H9 (cell line): ENCODE measurements around the gene HK3. TPM values are rescaled to one million over a fixed set of nuclear protein-coding genes. Genes with fewer than 3 reads are reported as not detected.

ENCODE experiments used
- DNase-seq: peaks from one replicate; pipeline ENCODE4 v3.0.0-alpha.2; 2017
- H2AFZ ChIP-seq: one replicate; pipeline ENCODE4 v1.6.1; 2013; ENCODE audit warnings: mild to moderate bottlenecking, low read length, control low read depth, moderate library complexity
- H2AK5ac ChIP-seq: 2 replicates; pipeline ENCODE4 v1.6.1; 2013; ENCODE audit warnings: low read length, control low read depth, mixed read lengths; ENCODE audit not compliant: insufficient read length
- H2BK120ac ChIP-seq: one replicate; pipeline ENCODE4 v1.6.1; 2013; ENCODE audit warnings: low read depth, mild to moderate bottlenecking, low read length, control low read depth, inconsistent platforms; ENCODE audit not compliant: poor library complexity, severe bottlenecking
- H2BK12ac ChIP-seq: 2 replicates; pipeline ENCODE4 v1.6.1; 2013; ENCODE audit warnings: low read length, control low read depth, mixed read lengths, low read depth; ENCODE audit not compliant: insufficient read length
- H2BK15ac ChIP-seq: 2 replicates; pipeline ENCODE4 v1.6.1; 2013; ENCODE audit warnings: low read depth, low read length, control low read depth
- H2BK20ac ChIP-seq: one replicate; pipeline ENCODE4 v1.6.1; 2013; ENCODE audit warnings: low read depth, mild to moderate bottlenecking, low read length, control low read depth, inconsistent platforms; ENCODE audit not compliant: poor library complexity, severe bottlenecking
- H2BK5ac ChIP-seq: 2 replicates; pipeline ENCODE4 v1.6.1; 2013; ENCODE audit warnings: low read length, control low read depth, mixed read lengths; ENCODE audit not compliant: insufficient read length
- H3K14ac ChIP-seq: 2 replicates; pipeline ENCODE4 v1.6.1; 2013; ENCODE audit warnings: low read length, control low read depth; ENCODE audit not compliant: insufficient read depth
- H3K18ac ChIP-seq: 2 replicates; pipeline ENCODE4 v1.6.1; 2013; ENCODE audit warnings: low read depth, mild to moderate bottlenecking, mixed read lengths, low read length, control low read depth; ENCODE audit not compliant: insufficient read length
- H3K23ac ChIP-seq: 2 replicates; pipeline ENCODE4 v1.6.1; 2013; ENCODE audit warnings: low read length, control low read depth, mixed read lengths, low read depth; ENCODE audit not compliant: insufficient read length
- H3K23me2 ChIP-seq: 2 replicates; pipeline ENCODE4 v1.6.1; 2013; ENCODE audit warnings: low read depth, mild to moderate bottlenecking, mixed read lengths, low read length, control low read depth; ENCODE audit not compliant: insufficient read length, poor library complexity, severe bottlenecking
- H3K27ac ChIP-seq: 2 replicates; pipeline ENCODE4 v1.5.1; 2013; ENCODE audit warnings: low read length, control low read depth, mixed read lengths, low read depth; ENCODE audit not compliant: insufficient read length
- H3K27me3 ChIP-seq: 2 replicates; pipeline ENCODE4 v1.6.1; 2013; ENCODE audit warnings: low read length, control low read depth, inconsistent platforms; ENCODE audit not compliant: insufficient read depth
- H3K4ac ChIP-seq: 2 replicates; pipeline ENCODE4 v1.6.1; 2013; ENCODE audit warnings: low read depth, mild to moderate bottlenecking, control low read depth, inconsistent platforms, low read length, moderate library complexity
- H3K4me1 ChIP-seq: 2 replicates; pipeline ENCODE4 v1.6.1; 2013; ENCODE audit warnings: low read length, control low read depth, inconsistent platforms; ENCODE audit not compliant: insufficient read depth
- H3K4me2 ChIP-seq: 2 replicates; pipeline ENCODE4 v1.6.1; 2013; ENCODE audit warnings: low read length, control low read depth, mixed read lengths; ENCODE audit not compliant: insufficient read length, insufficient read depth
- H3K56ac ChIP-seq: 2 replicates; pipeline ENCODE4 v1.6.1; 2013; ENCODE audit warnings: low read depth, mild to moderate bottlenecking, mixed read lengths, low read length, control low read depth; ENCODE audit not compliant: insufficient read length
- H3K79me1 ChIP-seq: 2 replicates; pipeline ENCODE4 v1.6.1; 2013; ENCODE audit warnings: low read depth, mild to moderate bottlenecking, moderate library complexity, low read length, control low read depth, inconsistent platforms; ENCODE audit not compliant: insufficient read depth, poor library complexity, severe bottlenecking
- H3K79me2 ChIP-seq: 2 replicates; pipeline ENCODE4 v1.6.1; 2013; ENCODE audit warnings: low read length, control low read depth, inconsistent platforms; ENCODE audit not compliant: insufficient read depth
- H3K9ac ChIP-seq: 2 replicates; pipeline ENCODE4 v1.6.1; 2013; ENCODE audit warnings: low read length, control low read depth, mixed read lengths; ENCODE audit not compliant: insufficient read length; ENCODE audit errors: extremely low read depth
- H3K9me3 ChIP-seq: one replicate; pipeline ENCODE4 v1.6.1; 2013; ENCODE audit warnings: low read depth, low read length, inconsistent platforms; ENCODE audit not compliant: control insufficient read depth
- H3T11ph ChIP-seq: one replicate; pipeline ENCODE4 v1.6.1; 2013; ENCODE audit warnings: mild to moderate bottlenecking, low read length, control low read depth, inconsistent platforms
- H4K20me1 ChIP-seq: one replicate; pipeline ENCODE4 v1.6.1; 2013; ENCODE audit not compliant: control insufficient read depth, insufficient read length, insufficient read depth
- H4K5ac ChIP-seq: 2 replicates; pipeline ENCODE4 v1.6.1; 2013; ENCODE audit warnings: low read depth, mild to moderate bottlenecking, mixed read lengths, low read length, control low read depth; ENCODE audit not compliant: insufficient read length
- H4K8ac ChIP-seq: replicated peaks from 2 replicates; pipeline ENCODE4 v1.6.1; 2013; ENCODE audit warnings: low read length, control low read depth, mixed read lengths, low read depth; ENCODE audit not compliant: insufficient read length
- H4K91ac ChIP-seq: 2 replicates; pipeline ENCODE4 v1.6.1; 2013; ENCODE audit warnings: low read depth, mild to moderate bottlenecking, moderate library complexity, mixed read lengths, low read length, control low read depth; ENCODE audit not compliant: insufficient read length
- H3K27ac Mint-ChIP-seq, 3 experiments: 2 replicates in 2 of 3; 3 replicates in 1 of 3; pipeline ENCODE4 v1.8.0; 2020 to 2021; ENCODE audit warnings: mixed read lengths in 3 of 3, mild to moderate bottlenecking in 1 of 3, moderate library complexity in 1 of 3
- H3K27me3 Mint-ChIP-seq: 2 replicates; pipeline ENCODE4 v1.8.0; 2021; ENCODE audit warnings: low read depth, mild to moderate bottlenecking, moderate library complexity, mixed read lengths
- H3K36me3 Mint-ChIP-seq, 3 experiments: 2 replicates in 2 of 3; 3 replicates in 1 of 3; pipeline ENCODE4 v1.8.0; 2020 to 2021; ENCODE audit warnings: low read depth in 3 of 3, mixed read lengths in 3 of 3; ENCODE audit not compliant: insufficient read depth in 1 of 3
- H3K4me1 Mint-ChIP-seq, 2 experiments: 2 replicates each; pipeline ENCODE4 v1.8.0; 2020; ENCODE audit warnings: mixed read lengths in 2 of 2
- H3K4me3 Mint-ChIP-seq, 2 experiments: 2 replicates in 1 of 2; 3 replicates in 1 of 2; pipeline ENCODE4 v1.8.0; 2020 to 2021; ENCODE audit warnings: mild to moderate bottlenecking in 2 of 2, mixed read lengths in 2 of 2, moderate library complexity in 1 of 2
- H3K9me3 Mint-ChIP-seq, 2 experiments: 2 replicates in 1 of 2; 3 replicates in 1 of 2; pipeline ENCODE4 v1.8.0; 2020; ENCODE audit warnings: mild to moderate bottlenecking in 2 of 2, mixed read lengths in 2 of 2, moderate library complexity in 1 of 2
- WGBS: extraction: QIAGEN DNeasy Blood & Tissue Kit; methylation state at CpG from one replicate; pipeline ENCODE4 v1.1.7; 2013; ENCODE audit warnings: missing lambda C conversion rate, low lambda C conversion rate, mixed read lengths; ENCODE audit not compliant: insufficient read length; ENCODE audit errors: extremely low coverage; 5-methylcytosine and 5-hydroxymethylcytosine counted together
- total RNA-seq: library from RNA; stranded (reverse); gene quantifications from 2 replicates; pipeline ENCODE4 v1.2.1, GENCODE V29; 2021
- TF ChIP-seq, protein P1 (sequence below): fragments of 200-600 bp; sonication (generic); conservative IDR thresholded peaks from 3 replicates; pipeline ENCODE4 v1.8.0; 2021; ENCODE audit warnings: antibody characterized with exemption, mild to moderate bottlenecking

The HK3 gene
- total RNA-seq, 1 experiment from 2014 or later: not detected

DNA sequence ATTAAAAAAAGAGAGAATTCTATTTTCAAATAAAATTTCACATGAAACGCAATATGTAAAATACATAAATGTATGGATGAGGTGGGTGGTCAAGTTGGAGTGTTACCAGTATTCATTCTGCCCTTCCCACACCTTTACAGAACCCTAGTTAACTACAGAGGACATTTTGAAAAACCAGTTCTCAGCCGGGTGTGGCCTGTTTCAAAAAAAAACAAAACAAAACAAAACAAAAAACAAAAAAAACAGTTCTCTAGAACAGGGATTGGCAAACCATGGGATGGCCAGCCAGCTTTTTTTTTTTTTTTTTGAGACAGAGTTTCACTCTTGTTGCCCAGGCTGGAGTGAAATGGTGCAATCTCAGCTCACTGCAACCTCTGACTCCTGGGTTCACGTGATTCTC lies 28.4 kb upstream of the HK3 start:
- no peak overlapping the region for H2BK5ac ChIP-seq
- TF ChIP-seq, protein P1, sequence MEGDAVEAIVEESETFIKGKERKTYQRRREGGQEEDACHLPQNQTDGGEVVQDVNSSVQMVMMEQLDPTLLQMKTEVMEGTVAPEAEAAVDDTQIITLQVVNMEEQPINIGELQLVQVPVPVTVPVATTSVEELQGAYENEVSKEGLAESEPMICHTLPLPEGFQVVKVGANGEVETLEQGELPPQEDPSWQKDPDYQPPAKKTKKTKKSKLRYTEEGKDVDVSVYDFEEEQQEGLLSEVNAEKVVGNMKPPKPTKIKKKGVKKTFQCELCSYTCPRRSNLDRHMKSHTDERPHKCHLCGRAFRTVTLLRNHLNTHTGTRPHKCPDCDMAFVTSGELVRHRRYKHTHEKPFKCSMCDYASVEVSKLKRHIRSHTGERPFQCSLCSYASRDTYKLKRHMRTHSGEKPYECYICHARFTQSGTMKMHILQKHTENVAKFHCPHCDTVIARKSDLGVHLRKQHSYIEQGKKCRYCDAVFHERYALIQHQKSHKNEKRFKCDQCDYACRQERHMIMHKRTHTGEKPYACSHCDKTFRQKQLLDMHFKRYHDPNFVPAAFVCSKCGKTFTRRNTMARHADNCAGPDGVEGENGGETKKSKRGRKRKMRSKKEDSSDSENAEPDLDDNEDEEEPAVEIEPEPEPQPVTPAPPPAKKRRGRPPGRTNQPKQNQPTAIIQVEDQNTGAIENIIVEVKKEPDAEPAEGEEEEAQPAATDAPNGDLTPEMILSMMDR: no peak

More for the DNA sequence above, 28.4 kb upstream of the HK3 start:
- Histone ChIP-seq H3K14ac (no peak overlapping the region), H4K8ac (no peak overlapping the region), H3K27ac (no peak overlapping the region), H2BK12ac (no peak overlapping the region), H3K56ac (no peak overlapping the region), H4K91ac (no peak overlapping the region), H3K9ac (no peak overlapping the region), H3T11ph (no peak overlapping the region), H2BK15ac (no peak overlapping the region), H2AK5ac (no peak overlapping the region), H3K23ac (no peak overlapping the region), H3K79me2 (no peaks in the 10 kb centered on the region), H3K4ac (no peak overlapping the region), H3K18ac (no peak overlapping the region), H3K23me2 (no peaks in the 10 kb centered on the region), H3K4me2 (no peak overlapping the region), H3K27me3 (no peaks in the 10 kb centered on the region), H3K79me1 (no peaks in the 10 kb centered on the region), H3K9me3 (no peaks in the 10 kb centered on the region), H2AFZ (no peak overlapping the region), H2BK20ac (no peak overlapping the region), H3K4me1 (no peaks in the 10 kb centered on the region), H4K20me1 (no peaks in the 10 kb centered on the region), H4K5ac (no peak overlapping the region), H2BK120ac (no peak overlapping the region)
- H3K4me1 Mint-ChIP-seq: peaks cover 0 to 5% of the 10 kb centered on the region in 2 experiments; a peak in 2 of 4 replicates
- H3K27ac Mint-ChIP-seq: no peak overlapping the region
- H3K27me3 Mint-ChIP-seq: no peaks in the 10 kb centered on the region
- H3K4me3 Mint-ChIP-seq: no peak overlapping the region
- no CpG with 5 or more reads among the region's 3 CpGs for WGBS
- peaks cover 12 to 40% (median 19%) of the 10 kb centered on the region in 3 experiments; a peak in 6 of 7 replicates for H3K36me3 Mint-ChIP-seq
- DNase-seq: no peak
- H3K9me3 Mint-ChIP-seq: no peaks in the 10 kb centered on the region
